HEK293 (cell line): Measurements from ENCODE around the gene PSPH.

Source experiments
- CTCF ChIA-PET: fragments of 350-600 bp; formaldehyde crosslinking; extraction: SDS; loops from one replicate; lab custom pipeline; 2021; ENCODE audit warnings: antibody characterized with exemption; lab: Yijun Ruan, JAX
- POLR2A ChIA-PET: fragments of 300-600 bp; formaldehyde crosslinking; extraction: SDS; loops from one replicate; lab custom pipeline; 2020; ENCODE audit warnings: antibody characterized with exemption, inconsistent platforms; lab: Yijun Ruan, JAX
- H3K27ac ChIP-seq: fragments of 200-500 bp; sonication (Bioruptor generic); 2 replicates; pipeline ENCODE4 v1.5.1; 2014; ENCODE audit warnings: low read depth, low read length, control low read depth, inconsistent platforms; ENCODE audit errors: extremely low read depth
- H3K36me3 ChIP-seq, 2 experiments: fragments of 200-500 bp in 1 of 2; sonication (Bioruptor generic) in 1 of 2; 1 replicate in 1 of 2; 2 replicates in 1 of 2; pipeline ENCODE4 v1.5.1; 2014 to 2017; ENCODE audit warnings: inconsistent platforms in 2 of 2, low read length in 2 of 2; ENCODE audit not compliant: control insufficient read depth in 2 of 2, insufficient read depth in 1 of 2
- H3K4me1 ChIP-seq: fragments of 200-500 bp; sonication (Bioruptor generic); 2 replicates; pipeline ENCODE4 v1.5.1; 2014; ENCODE audit warnings: mild to moderate bottlenecking, low read length, inconsistent platforms; ENCODE audit not compliant: control insufficient read depth, insufficient read depth
- H3K4me3 ChIP-seq: 2 replicates; pipeline ENCODE4 v1.5.1; 2011; ENCODE audit warnings: low read depth, mild to moderate bottlenecking, control low read depth, low read length, moderate library complexity
- H3K9me3 ChIP-seq: fragments of 200-500 bp; sonication (Bioruptor generic); 2 replicates; pipeline ENCODE4 v1.5.1; 2014; ENCODE audit warnings: low read depth, low read length, inconsistent platforms; ENCODE audit not compliant: control insufficient read depth, insufficient read depth
- ATF2 ChIP-seq: fragments of 450-650 bp; formaldehyde crosslinking; IDR thresholded peaks from 2 replicates; pipeline ENCODE4 v1.5.1; 2016; ENCODE audit warnings: missing biosample characterization, missing genetic modification characterization, low read depth
- GLIS1 ChIP-seq: fragments of 450-650 bp; formaldehyde crosslinking; IDR thresholded peaks from 2 replicates; pipeline ENCODE4 v1.5.1; 2016; ENCODE audit warnings: missing biosample characterization, missing genetic modification characterization
- KLF17 ChIP-seq: fragments of 450-650 bp; formaldehyde crosslinking; IDR thresholded peaks from 2 replicates; pipeline ENCODE4 v1.5.1; 2016; ENCODE audit warnings: missing biosample characterization, missing genetic modification characterization
- KLF9 ChIP-seq: fragments of 450-650 bp; formaldehyde crosslinking; IDR thresholded peaks from 2 replicates; pipeline ENCODE4 v1.5.1; 2016; ENCODE audit warnings: missing biosample characterization, missing genetic modification characterization, low read depth
- MEIS1 ChIP-seq: sonication (generic); formaldehyde crosslinking; IDR thresholded peaks from 2 replicates; pipeline ENCODE4 v1.8.1; 2022; ENCODE audit warnings: missing genetic modification reagents, mild to moderate bottlenecking, borderline replicate concordance
- OSR2 ChIP-seq: fragments of 450-650 bp; formaldehyde crosslinking; IDR thresholded peaks from 2 replicates; pipeline ENCODE4 v1.5.1; 2016; ENCODE audit warnings: missing biosample characterization, missing genetic modification characterization
- PATZ1 ChIP-seq: fragments of 450-650 bp; formaldehyde crosslinking; IDR thresholded peaks from 2 replicates; pipeline ENCODE4 v1.5.1; 2016; ENCODE audit warnings: missing biosample characterization, missing genetic modification characterization
- PRDM10 ChIP-seq: fragments of 450-650 bp; formaldehyde crosslinking; IDR thresholded peaks from 2 replicates; pipeline ENCODE4 v1.5.1; 2016; ENCODE audit warnings: missing biosample characterization, missing genetic modification characterization
- SCRT2 ChIP-seq: fragments of 450-650 bp; formaldehyde crosslinking; IDR thresholded peaks from 2 replicates; pipeline ENCODE4 v1.5.1; 2016; ENCODE audit warnings: missing biosample characterization, missing genetic modification characterization
- TSHZ1 ChIP-seq: fragments of 450-650 bp; formaldehyde crosslinking; IDR thresholded peaks from 2 replicates; pipeline ENCODE4 v1.5.1; 2016; ENCODE audit warnings: missing biosample characterization, missing genetic modification characterization, borderline replicate concordance
- ZBTB8A ChIP-seq: fragments of 450-650 bp; formaldehyde crosslinking; IDR thresholded peaks from 2 replicates; pipeline ENCODE4 v1.5.1; 2016; ENCODE audit warnings: missing biosample characterization, missing genetic modification characterization
- ZEB2 ChIP-seq: fragments of 450-650 bp; formaldehyde crosslinking; IDR thresholded peaks from 2 replicates; pipeline ENCODE4 v1.5.1; 2016; ENCODE audit warnings: missing biosample characterization, missing genetic modification characterization
- ZNF148 ChIP-seq: fragments of 450-650 bp; formaldehyde crosslinking; IDR thresholded peaks from 2 replicates; pipeline ENCODE4 v1.5.0; 2017; ENCODE audit warnings: missing biosample characterization, missing genetic modification characterization, borderline replicate concordance
- ZNF211 ChIP-seq: fragments of 450-650 bp; formaldehyde crosslinking; IDR thresholded peaks from 2 replicates; pipeline ENCODE4 v1.5.1; 2016; ENCODE audit warnings: low read depth, missing biosample characterization, missing genetic modification characterization
- ZNF24 ChIP-seq: fragments of 450-650 bp; formaldehyde crosslinking; IDR thresholded peaks from 2 replicates; pipeline ENCODE4 v1.5.1; 2016; ENCODE audit warnings: missing biosample characterization, missing genetic modification characterization
- ZNF292 ChIP-seq: fragments of 450-650 bp; formaldehyde crosslinking; IDR thresholded peaks from 2 replicates; pipeline ENCODE4 v1.5.1; 2016; ENCODE audit warnings: low read depth, missing biosample characterization, missing genetic modification characterization, borderline replicate concordance
- ZNF341 ChIP-seq: fragments of 450-650 bp; formaldehyde crosslinking; IDR thresholded peaks from 2 replicates; pipeline ENCODE4; 2016; ENCODE audit warnings: low read depth, missing biosample characterization, missing genetic modification characterization
- ZNF510 ChIP-seq: fragments of 450-650 bp; formaldehyde crosslinking; IDR thresholded peaks from 2 replicates; pipeline ENCODE4 v1.5.1; 2018; ENCODE audit warnings: mild to moderate bottlenecking, missing genetic modification characterization, missing biosample characterization; ENCODE audit not compliant: insufficient replicate concordance
- ZNF600 ChIP-seq: fragments of 450-650 bp; formaldehyde crosslinking; IDR thresholded peaks from 2 replicates; pipeline ENCODE4 v1.5.1; 2016; ENCODE audit warnings: missing biosample characterization, missing genetic modification characterization
- ZNF610 ChIP-seq: fragments of 450-650 bp; formaldehyde crosslinking; IDR thresholded peaks from 2 replicates; pipeline ENCODE4 v1.5.1; 2016; ENCODE audit warnings: missing biosample characterization, missing genetic modification characterization, borderline replicate concordance

PSPH gene

GRCh38 chr7:56040730-56041129 is 10.5 kb downstream of the PSPH start (continued):
- TF ChIP-seq KLF9, result no peak
- no peak for TF ChIP-seq MEIS1 (CRISPR knock-in tag)

GRCh38 chr7:56033671-56034432 is 17.4 kb downstream of the PSPH start:
- Histone ChIP-seq H3K36me3 (peaks cover 15 to 29% of the 10 kb centered on the region in 2 experiments; a peak in 2 of 3 replicates), H3K9me3 (no peaks in the 10 kb centered on the region), H3K4me1 (no peaks in the 10 kb centered on the region), H3K4me3 (peak overlapping the region; percentile 55), H3K27ac (peak overlapping the region; percentile 57)
- ChIA-PET CTCF (interaction anchor here (0.6 to 0.8 kb wide), 3 partner anchors 18 to 55 kb away, joined by 3 to 5 read pairs (median 5); no protein-coding TSS in a partner anchor), POLR2A (interaction anchor here (0.6 to 3.0 kb wide), 22 partner anchors 10 to 1291 kb away, joined by 3 to 78 read pairs (median 4); partner anchors contain the start of genes CCT6A, MRPS17, PSPH and SUMF2)
- TF ChIP-seq SCRT2 (tag by site-specific recombination), result peak; percentile 84
- peak; percentile 84 for TF ChIP-seq ZNF600 (tag by site-specific recombination)
- TF ChIP-seq ZNF510 (tag by site-specific recombination), result no peak
- peak; percentile 24; the same call in 1 of the 2 replicates for TF ChIP-seq ZNF24 (tag by site-specific recombination)
- TF ChIP-seq KLF17 (tag by site-specific recombination), result no peak
- TF ChIP-seq ZNF341 (tag by site-specific recombination), result peak; percentile 79
- TF ChIP-seq TSHZ1 (tag by site-specific recombination), result no peak
- no peak for TF ChIP-seq ZNF292
- TF ChIP-seq PATZ1 (tag by site-specific recombination), result peak; percentile 93
- TF ChIP-seq PRDM10, result peak; percentile 79
- no peak for TF ChIP-seq ZNF610
- TF ChIP-seq OSR2 (tag by site-specific recombination), result peak; percentile 95
- peak; percentile 72 for TF ChIP-seq GLIS1 (tag by site-specific recombination)
- TF ChIP-seq ATF2 (tag by site-specific recombination), result peak; percentile 48; the same call in 1 of the 2 replicates
- no peak for TF ChIP-seq ZNF211
- peak; percentile 34; the same call in 1 of the 2 replicates for TF ChIP-seq ZEB2 (tag by site-specific recombination)
- TF ChIP-seq ZNF148, result no peak
- peak; percentile 60; the same call in 1 of the 2 replicates for TF ChIP-seq ZBTB8A
